GM20431 (cell line): ENCODE measurements around the gene PDE6B.
"Not testable (repeated sequence)": the region's sequence is repeated elsewhere in the genome, so short reads cannot be mapped to it uniquely, and the experiment has no call there.

Experiments
- in situ Hi-C: fragments of 300-500 bp; cut with MseI, MboI; formaldehyde crosslinking; loops from one replicate; pipeline ENCODE4 v1.15.0; 2020; ENCODE audit warnings: low sequenced_read_pairs; ENCODE audit not compliant: unreplicated experiment

The PDE6B gene

GRCh38 chr4:624705-625590 lies at the start of gene PDE6B:
Gene PDE6B (plus strand): TSS chr4:625573. CDS start chr4:625627, 54 bp downstream.
- in situ Hi-C loops, result no loop called here

GRCh38 chr4:576245-576821 lies 49.0 kb upstream of the PDE6B start, which contains the start of gene TMEM271:
Gene TMEM271 (minus strand): TSS chr4:576295. CDS start chr4:576062, 233 bp downstream.
- in situ Hi-C loops, result no loop called here

- in situ Hi-C loops, result no loop called here
Observed at GRCh38 chr4:576991-577498, 48.3 kb upstream of the PDE6B start.

GRCh38 chr4:577499-578450 lies 47.6 kb upstream of the PDE6B start:
- in situ Hi-C loops, result no loop called here

GRCh38 chr4:578451-579443 lies 46.6 kb upstream of the PDE6B start:
- in situ Hi-C loops, result no loop called here

- in situ Hi-C loops, result no loop called here
Observed at GRCh38 chr4:579543-580175, 45.7 kb upstream of the PDE6B start.

GRCh38 chr4:581181-581580 lies 44.2 kb upstream of the PDE6B start:
- in situ Hi-C loops, result no loop called here

- in situ Hi-C loops, result no loop called here
Observed at GRCh38 chr4:581753-582361, 43.5 kb upstream of the PDE6B start.

- in situ Hi-C loops, result no loop called here
Observed at GRCh38 chr4:583820-584219, 41.6 kb upstream of the PDE6B start.

- in situ Hi-C loops, result no loop called here
Observed at GRCh38 chr4:587671-588350, 37.6 kb upstream of the PDE6B start.

GRCh38 chr4:588351-588849 lies 37.0 kb upstream of the PDE6B start:
- in situ Hi-C loops, result no loop called here

- in situ Hi-C loops, result no loop called here
Observed at GRCh38 chr4:589219-589963, 36.0 kb upstream of the PDE6B start.

GRCh38 chr4:590313-590841 lies 35.0 kb upstream of the PDE6B start:
- in situ Hi-C loops, result no loop called here

GRCh38 chr4:592178-592577 lies 33.2 kb upstream of the PDE6B start:
- in situ Hi-C loops, result not testable (repeated sequence)

GRCh38 chr4:592825-593520 lies 32.4 kb upstream of the PDE6B start:
- in situ Hi-C loops, result no loop called here

- in situ Hi-C loops, result no loop called here
Observed at GRCh38 chr4:598925-599324, 26.4 kb upstream of the PDE6B start.
